Mammary epithelial cell (primary cell): ENCODE data around the gene BRMS1.

Experiments used
- CTCF ChIP-seq, 2 donors: IDR thresholded peaks in 1 of 2; conservative IDR thresholded peaks in 1 of 2; 2 replicates each; pipeline ENCODE4 v1.5.1; 2011 to 2012; ENCODE audit warnings: inconsistent platforms in 2 of 2, low read length in 2 of 2, mild to moderate bottlenecking in 2 of 2, control low read depth in 1 of 2, low read depth in 1 of 2; ENCODE audit not compliant: insufficient read depth in 1 of 2; ENCODE audit errors: extremely low read depth in 1 of 2
- EZH2 ChIP-seq: IDR thresholded peaks from 2 replicates; pipeline ENCODE4 v1.6.1; 2012; ENCODE audit warnings: low read length, inconsistent platforms, borderline replicate concordance

- TF ChIP-seq CTCF (conservative IDR thresholded peaks at IDR 0.05 in 1 of 2, IDR thresholded peaks at IDR 0.05 in 1 of 2; ENCODE audit: extremely low read depth in 1 of 2, insufficient read depth in 1 of 2, low read depth in 1 of 2, low read length in 2 of 2), result no peak
- TF ChIP-seq EZH2, result no peak
Measured at GRCh38 chr11:66360406-66361073, 15.6 kb upstream of the BRMS1 start.
